ENCODE results near the gene KRT16.

- TF ChIP-seq EZH2 (IDR thresholded peaks at IDR 0.05; ENCODE audit: insufficient read depth, poor library complexity, severe bottlenecking) (no peak), EZH2phosphoT487 (IDR thresholded peaks at IDR 0.05; ENCODE audit: insufficient read depth, low read depth) (no peak)
Observed at GRCh38 chr17:41638194-41638593, 25.6 kb upstream of the KRT16 start.

All from GM23248 (cell line).